ENCODE results near the gene PRR22.

DNA sequence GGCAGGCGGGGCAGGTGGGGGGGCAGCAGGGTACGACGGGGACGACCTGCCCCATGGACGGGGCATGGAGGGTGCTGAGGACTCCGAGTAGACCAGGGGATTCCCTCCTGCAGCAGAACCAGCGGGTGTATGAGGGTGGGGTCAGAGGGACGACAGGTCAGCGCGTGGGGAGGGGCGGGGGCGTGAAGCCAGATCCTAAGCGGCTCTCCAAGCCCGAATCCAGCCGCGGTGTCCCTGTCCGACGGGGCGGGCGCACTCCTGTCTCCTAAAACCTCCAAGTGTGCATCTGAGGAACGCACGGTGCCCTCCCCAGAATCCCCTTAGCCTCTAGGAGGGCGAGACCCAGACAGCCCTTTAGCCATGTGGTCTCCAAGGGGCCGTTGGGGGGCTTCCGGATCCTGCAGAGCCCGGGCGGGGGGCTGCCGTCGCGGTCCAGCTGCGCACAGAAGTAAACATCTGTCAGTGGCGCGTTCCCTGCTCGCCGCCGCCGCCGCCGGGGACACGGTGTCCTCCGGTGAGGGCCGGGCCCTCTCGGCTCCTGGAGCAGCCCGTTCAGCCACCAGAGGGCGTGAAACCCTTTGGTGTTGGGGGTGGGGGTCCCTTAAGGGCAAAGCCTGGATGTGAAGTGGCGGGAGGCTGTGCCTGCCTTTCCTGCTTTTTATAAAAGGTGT is 21.1 kb upstream of the PRR22 start:
- TF ChIP-seq, protein P1, sequence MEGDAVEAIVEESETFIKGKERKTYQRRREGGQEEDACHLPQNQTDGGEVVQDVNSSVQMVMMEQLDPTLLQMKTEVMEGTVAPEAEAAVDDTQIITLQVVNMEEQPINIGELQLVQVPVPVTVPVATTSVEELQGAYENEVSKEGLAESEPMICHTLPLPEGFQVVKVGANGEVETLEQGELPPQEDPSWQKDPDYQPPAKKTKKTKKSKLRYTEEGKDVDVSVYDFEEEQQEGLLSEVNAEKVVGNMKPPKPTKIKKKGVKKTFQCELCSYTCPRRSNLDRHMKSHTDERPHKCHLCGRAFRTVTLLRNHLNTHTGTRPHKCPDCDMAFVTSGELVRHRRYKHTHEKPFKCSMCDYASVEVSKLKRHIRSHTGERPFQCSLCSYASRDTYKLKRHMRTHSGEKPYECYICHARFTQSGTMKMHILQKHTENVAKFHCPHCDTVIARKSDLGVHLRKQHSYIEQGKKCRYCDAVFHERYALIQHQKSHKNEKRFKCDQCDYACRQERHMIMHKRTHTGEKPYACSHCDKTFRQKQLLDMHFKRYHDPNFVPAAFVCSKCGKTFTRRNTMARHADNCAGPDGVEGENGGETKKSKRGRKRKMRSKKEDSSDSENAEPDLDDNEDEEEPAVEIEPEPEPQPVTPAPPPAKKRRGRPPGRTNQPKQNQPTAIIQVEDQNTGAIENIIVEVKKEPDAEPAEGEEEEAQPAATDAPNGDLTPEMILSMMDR (IDR thresholded peaks at IDR 0.05): peak; percentile 83 to 92 (median 88)
- TF ChIP-seq POLR2AphosphoS5 (IDR thresholded peaks at IDR 0.05): peak in 2 of 3 donors; percentile 68 to 69
- peak; percentile 46 for TF ChIP-seq EP300 (IDR thresholded peaks at IDR 0.05; ENCODE audit: low read depth)
